Kidney (tissue), 14 donors: ENCODE results near the gene KLF14. TPM values are rescaled to one million over a fixed set of nuclear protein-coding genes. Genes with fewer than 3 reads are reported as not detected.

Source experiments
- DNase-seq, 5 donors: peaks; one replicate each; pipeline ENCODE4 v3.0.0-alpha.2; 2013 to 2020
- FAIRE-seq: peaks from 2 replicates; lab custom pipeline; 2012; peaks lifted over from hg19 to GRCh38; lab: Jason Lieb, UNC
- H3K27ac ChIP-seq, 2 donors: one replicate each; pipeline ENCODE4 v1.7.0; 2013; ENCODE audit warnings: low read depth in 2 of 2, low read length in 2 of 2, inconsistent platforms in 1 of 2
- H3K27me3 ChIP-seq: one replicate; pipeline ENCODE4 v1.7.1; 2013; ENCODE audit warnings: low read length, inconsistent platforms; ENCODE audit not compliant: control insufficient read depth, insufficient read depth
- H3K36me3 ChIP-seq, 3 donors: one replicate each; pipeline versions ENCODE4 v1.7.0 to v1.7.1; 2013; ENCODE audit warnings: low read length in 3 of 3, control low read depth in 1 of 3, inconsistent platforms in 1 of 3; ENCODE audit not compliant: insufficient read depth in 3 of 3, control insufficient read depth in 2 of 3
- H3K4me1 ChIP-seq, 3 donors: one replicate each; pipeline versions ENCODE4 v1.7.0 to v1.7.1; 2013; ENCODE audit warnings: low read length in 3 of 3, inconsistent platforms in 1 of 3, low read depth in 1 of 3; ENCODE audit not compliant: control insufficient read depth in 2 of 3, insufficient read depth in 2 of 3
- H3K4me3 ChIP-seq, 3 donors: one replicate each; pipeline versions ENCODE4 v1.7.0 to v1.8.1; 2013; ENCODE audit warnings: low read length in 3 of 3, control low read depth in 1 of 3, inconsistent platforms in 1 of 3
- H3K9ac ChIP-seq, 3 donors: one replicate each; pipeline versions ENCODE4 v1.7.0 to v1.7.1; 2013; ENCODE audit warnings: low read length in 3 of 3, control low read depth in 1 of 3, inconsistent platforms in 1 of 3
- H3K9me3 ChIP-seq, 3 donors: one replicate each; pipeline versions ENCODE4 v1.7.0 to v1.7.1; 2013; ENCODE audit warnings: low read length in 3 of 3, control low read depth in 1 of 3, inconsistent platforms in 1 of 3; ENCODE audit not compliant: control insufficient read depth in 2 of 3, insufficient read depth in 1 of 3
- intact Hi-C: fragments of 100-400 bp; cut with DNase I; formaldehyde crosslinking; loops from one replicate; pipeline ENCODE4 v1.11.1; 2022
- polyA plus RNA-seq: library from polyadenylated mRNA; stranded (reverse); fragments of 350-450 nt; fragmentation: Illumina TruSeq; extraction: RNeasy Lipid Tissue Mini Kit (QIAGEN cat#74804); gene quantifications from one replicate; pipeline ENCODE4 v1.2.3, GENCODE V29; 2014; ENCODE audit warnings: low read depth, low replicate concordance; ENCODE audit not compliant: insufficient read depth
- total RNA-seq: library from RNA; stranded (reverse); fragmentation: NEBNext Ultra II Directional; extraction: Animal tissue kit (Norgen Biotek cat#: 25700); gene quantifications from one replicate; pipeline ENCODE4 v1.2.1, GENCODE V29; 2021
- TF ChIP-seq, protein P1 (sequence below): IDR thresholded peaks from 3 replicates; pipeline ENCODE4 v1.5.1; 2012; ENCODE audit warnings: mild to moderate bottlenecking, moderate library complexity, borderline replicate concordance; ENCODE audit not compliant: insufficient read depth; ENCODE audit errors: extremely low read depth
- donor health status: control.
- donor health status: control.
- donor health status: control.
- donor health status: control.
- donor health status: control.
- donor health status: DM: yes; HTN: yes; CAD: no.
- donor health status: Normal renal cell carcinoma (clear cell type).

KLF14 gene
- total and polyA plus RNA-seq, 2 donors from 2014 or later = 0.13 TPM; not detected in 1

DNA sequence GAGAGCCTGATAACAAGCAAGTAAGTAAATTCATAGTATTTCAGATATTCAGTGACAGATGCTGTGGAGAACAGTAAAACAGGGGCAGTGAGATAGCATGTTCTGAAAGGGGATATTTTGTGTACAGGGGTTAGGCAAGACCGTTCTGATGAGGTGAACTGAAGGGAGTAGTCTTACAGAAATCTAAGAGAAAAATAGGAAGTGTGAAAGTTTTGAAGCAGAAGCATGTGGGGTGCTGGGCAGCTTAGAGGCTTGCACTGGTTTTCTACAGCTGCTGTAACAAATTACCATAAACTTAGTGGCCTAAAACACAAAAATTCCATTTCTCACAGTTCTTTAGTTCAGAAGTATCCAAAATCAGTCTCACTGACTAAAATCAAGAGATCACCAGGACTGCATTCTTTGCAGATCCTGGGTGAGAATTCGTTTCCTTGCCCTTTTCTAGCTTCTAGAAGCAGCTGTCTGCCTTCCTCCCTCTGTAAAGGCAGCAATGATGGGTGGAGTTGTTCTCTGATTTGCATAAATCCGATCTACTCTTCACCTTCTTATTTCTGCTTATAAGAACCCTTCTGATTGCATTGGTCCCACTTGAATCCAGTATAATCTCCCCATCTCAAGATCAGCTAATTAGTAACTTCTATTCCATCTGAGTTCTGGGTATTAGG, 7.5 kb upstream of the KLF14 start:
- TF ChIP-seq, protein P1, sequence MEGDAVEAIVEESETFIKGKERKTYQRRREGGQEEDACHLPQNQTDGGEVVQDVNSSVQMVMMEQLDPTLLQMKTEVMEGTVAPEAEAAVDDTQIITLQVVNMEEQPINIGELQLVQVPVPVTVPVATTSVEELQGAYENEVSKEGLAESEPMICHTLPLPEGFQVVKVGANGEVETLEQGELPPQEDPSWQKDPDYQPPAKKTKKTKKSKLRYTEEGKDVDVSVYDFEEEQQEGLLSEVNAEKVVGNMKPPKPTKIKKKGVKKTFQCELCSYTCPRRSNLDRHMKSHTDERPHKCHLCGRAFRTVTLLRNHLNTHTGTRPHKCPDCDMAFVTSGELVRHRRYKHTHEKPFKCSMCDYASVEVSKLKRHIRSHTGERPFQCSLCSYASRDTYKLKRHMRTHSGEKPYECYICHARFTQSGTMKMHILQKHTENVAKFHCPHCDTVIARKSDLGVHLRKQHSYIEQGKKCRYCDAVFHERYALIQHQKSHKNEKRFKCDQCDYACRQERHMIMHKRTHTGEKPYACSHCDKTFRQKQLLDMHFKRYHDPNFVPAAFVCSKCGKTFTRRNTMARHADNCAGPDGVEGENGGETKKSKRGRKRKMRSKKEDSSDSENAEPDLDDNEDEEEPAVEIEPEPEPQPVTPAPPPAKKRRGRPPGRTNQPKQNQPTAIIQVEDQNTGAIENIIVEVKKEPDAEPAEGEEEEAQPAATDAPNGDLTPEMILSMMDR = no peak
- H3K27me3 ChIP-seq = peaks cover 17% of the 10 kb centered on the region
- H3K4me1 ChIP-seq = no peaks in the 10 kb centered on the region
- no peak overlapping the region for H3K27ac ChIP-seq
- FAIRE-seq = no peak
- no peaks in the 10 kb centered on the region for H3K9me3 ChIP-seq
- DNase-seq = no peak
- no peak overlapping the region for H3K9ac ChIP-seq
- H3K4me3 ChIP-seq = no peak overlapping the region
- H3K36me3 ChIP-seq = no peaks in the 10 kb centered on the region
- intact Hi-C loops = no loop called here

- TF ChIP-seq, protein P1 = no peak
- no peak overlapping the region for H3K4me3 ChIP-seq
- no peaks in the 10 kb centered on the region for H3K4me1 ChIP-seq
- H3K9ac ChIP-seq = no peak overlapping the region
- H3K27me3 ChIP-seq = peaks cover 24% of the 10 kb centered on the region
- no peak overlapping the region for H3K27ac ChIP-seq
- H3K9me3 ChIP-seq = no peaks in the 10 kb centered on the region
- H3K36me3 ChIP-seq = no peaks in the 10 kb centered on the region
- FAIRE-seq (no peak), DNase-seq (no peak)
- intact Hi-C loops = no loop called here
Measured at GRCh38 chr7:130740606-130741005, 6.6 kb upstream of the KLF14 start.

DNA sequence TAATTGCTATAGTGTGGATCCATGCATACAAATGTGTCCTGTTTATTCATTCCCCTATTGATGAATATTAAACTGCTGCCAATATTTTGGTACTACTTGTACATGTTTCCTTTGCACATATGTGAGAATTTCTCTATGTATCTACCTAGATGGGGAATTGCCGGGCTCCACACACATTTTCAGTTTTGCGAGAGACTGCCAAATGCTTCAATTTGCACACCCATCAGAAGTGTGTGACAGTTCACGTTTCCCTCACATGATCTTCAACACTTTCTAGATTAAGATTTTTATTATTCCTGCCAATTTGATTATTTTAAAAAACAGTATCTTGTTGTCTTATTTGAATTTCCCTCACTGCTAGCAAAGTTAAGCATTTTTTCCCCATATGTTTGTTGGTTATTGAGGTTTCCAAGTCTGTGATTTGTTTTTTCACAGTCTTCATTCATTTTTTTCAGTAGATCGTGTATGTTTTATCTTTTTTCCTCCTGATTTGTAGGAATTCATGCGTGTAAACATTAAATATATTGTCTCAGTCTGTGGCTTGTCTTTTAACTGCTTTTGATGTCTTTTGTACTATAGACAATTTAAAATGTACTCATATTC, 2.4 kb upstream of the KLF14 start:
- peaks cover 4 to 25% (median 10%) of the 10 kb centered on the region in 3 donors for H3K9me3 ChIP-seq
- no peaks in the 10 kb centered on the region for H3K4me1 ChIP-seq
- H3K36me3 ChIP-seq = no peaks in the 10 kb centered on the region
- DNase-seq (no peak), FAIRE-seq (no peak)
- intact Hi-C loops = no loop called here
- no peak overlapping the region for H3K27ac ChIP-seq
- no peak overlapping the region for H3K9ac ChIP-seq
- TF ChIP-seq, protein P1 = no peak
- H3K27me3 ChIP-seq = peaks cover 27% of the 10 kb centered on the region
- H3K4me3 ChIP-seq = no peak overlapping the region
